ENCODE data around the gene KCNK3.
"Not testable (repeated sequence)": the region's sequence is repeated elsewhere in the genome, so short reads cannot be mapped to it uniquely, and the experiment has no call there.

The KCNK3 gene

DNA sequence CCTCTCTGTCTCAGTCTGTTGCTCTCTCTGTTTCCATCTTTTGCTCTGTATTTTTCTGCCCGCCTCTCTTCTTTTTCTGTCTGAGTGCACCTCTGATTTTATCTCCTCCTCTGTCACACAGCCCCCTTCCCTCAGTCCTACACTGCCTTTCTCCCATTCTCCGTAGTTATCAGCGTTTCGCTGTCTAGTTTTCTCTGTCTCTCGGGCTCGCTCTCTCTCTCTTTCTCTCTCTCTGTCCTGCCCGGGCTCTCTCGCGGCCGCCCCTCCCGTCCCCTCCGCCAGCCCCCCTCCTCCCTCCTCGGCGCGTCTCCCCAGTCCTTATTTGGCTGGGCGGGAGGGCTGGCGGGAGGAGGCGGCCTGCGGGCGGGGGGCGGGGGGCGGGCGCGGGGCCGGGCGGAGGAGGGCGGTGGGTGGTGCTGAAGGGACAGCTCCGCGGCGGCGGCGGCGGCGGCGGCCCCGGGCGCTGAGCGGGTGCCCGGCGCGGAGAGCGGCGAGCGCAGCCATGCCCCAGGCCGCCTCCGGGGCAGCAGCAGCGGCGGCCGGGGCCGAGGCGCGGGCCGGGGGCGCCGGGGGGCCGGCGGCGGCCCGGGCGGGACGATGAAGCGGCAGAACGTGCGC, at the start of gene KCNK3:
KCNK3 (plus strand) TSS at position 444 of the 618 bp plus-strand sequence; CDS start at position 598, 154 bp downstream.
- DNase-seq, result no peak

DNA sequence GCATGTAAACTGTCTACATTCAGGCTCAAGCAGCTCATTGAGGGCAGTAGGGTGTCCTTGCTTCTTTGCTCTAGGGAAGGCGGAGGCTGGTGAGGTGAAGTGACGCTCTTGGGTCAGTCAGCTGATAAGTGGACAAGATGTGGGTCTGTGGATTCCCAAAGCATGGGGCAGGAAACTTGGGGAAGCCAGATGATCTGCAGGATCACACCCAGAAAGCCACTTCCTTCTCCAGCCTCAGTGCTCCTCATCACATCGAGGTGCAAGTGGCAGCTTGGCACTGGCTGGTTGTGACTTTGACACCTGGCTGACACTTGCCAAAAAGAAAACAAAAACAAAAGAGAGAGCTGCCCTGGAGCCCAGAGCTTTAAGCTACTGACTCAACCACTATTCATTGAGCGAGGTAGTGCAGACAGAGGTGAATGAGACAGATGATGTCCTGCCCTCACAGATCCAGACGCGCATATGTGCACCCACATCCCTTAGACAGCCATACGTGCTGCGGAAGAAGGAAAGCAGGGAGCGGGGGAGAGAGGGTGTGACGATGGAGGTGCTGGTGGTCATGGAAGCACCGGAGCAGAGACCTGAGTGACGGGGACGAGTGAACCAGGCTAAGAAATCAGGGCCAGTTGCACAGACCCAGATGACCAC, 48.2 kb upstream of the KCNK3 start:
- no peak for DNase-seq

GRCh38 chr2:26645762-26646161, 46.8 kb upstream of the KCNK3 start:
- DNase-seq, result no peak

DNA sequence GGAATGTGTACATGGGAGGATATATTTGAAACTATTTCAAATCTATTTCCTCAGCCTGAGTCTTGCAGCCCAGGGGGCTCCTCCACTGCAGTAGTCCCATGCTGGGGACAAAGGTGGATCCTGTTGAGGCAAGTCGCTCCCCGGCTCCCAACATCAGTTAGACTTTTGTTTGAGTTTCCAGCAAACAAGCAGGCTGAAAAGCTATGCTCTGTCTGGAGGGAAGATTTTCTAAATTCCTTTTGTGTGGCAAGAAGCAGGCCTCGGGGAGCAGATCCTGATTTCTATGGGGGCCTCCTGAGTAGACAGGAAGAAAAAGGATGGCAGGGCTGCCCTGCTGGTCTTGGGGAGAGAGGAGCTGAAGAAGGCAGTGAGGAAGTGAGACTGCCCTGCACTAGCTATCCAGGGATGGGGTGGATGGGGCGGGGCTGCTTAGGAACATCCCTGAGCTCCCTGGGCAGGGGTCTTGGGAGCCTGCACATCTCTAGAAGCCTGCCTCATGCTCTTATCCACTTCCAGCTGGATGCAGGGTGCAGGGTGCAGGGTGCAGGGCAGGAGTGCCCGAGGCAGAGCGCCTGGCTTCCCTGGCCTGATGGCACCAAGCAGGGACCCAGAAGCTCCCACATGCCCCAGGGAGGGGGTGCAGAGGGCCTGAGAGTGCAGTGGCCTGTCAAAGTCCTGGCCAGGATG, 45.4 kb upstream of the KCNK3 start:
- no peak for DNase-seq

DNA sequence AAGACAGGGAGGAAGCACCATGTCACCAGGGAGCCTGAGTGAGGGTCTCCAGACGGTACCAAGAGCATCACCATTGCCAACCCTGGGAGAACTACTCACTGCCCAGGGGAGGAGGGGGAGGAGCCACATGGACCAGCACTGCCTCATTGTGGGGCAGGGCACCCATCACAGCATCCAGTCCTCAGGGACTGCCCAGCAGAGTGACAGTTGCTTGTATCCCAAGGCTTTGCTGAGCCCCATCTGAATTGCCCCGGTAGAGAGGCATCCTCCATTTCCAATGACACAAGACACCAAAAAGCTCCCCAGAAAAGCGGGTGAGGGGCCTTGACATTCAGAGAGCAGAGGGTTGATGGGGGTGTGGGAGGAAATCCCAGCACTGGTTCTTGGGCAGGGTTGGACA, 44.5 kb upstream of the KCNK3 start:
- DNase-seq, result no peak

DNA sequence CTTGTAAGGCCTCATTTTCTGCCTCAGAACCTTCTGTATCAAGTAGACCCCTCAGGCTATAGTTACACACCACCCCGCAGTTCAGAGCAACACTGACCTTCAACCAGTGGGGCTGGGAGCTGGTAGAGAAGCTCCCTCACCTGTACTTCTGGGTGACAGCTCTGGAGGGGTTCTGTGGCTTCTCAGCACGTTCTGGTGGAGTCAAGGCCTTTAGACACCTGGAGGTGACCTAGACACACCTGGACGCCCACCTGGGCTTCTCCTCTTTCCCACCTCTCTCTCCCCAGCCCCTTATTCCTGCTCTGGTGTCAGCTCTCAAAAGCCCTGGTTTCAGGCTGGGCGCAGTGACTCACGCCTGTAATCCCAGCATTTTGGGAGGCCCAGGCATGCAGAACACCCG, 44.0 kb upstream of the KCNK3 start:
- DNase-seq, result no peak

DNA sequence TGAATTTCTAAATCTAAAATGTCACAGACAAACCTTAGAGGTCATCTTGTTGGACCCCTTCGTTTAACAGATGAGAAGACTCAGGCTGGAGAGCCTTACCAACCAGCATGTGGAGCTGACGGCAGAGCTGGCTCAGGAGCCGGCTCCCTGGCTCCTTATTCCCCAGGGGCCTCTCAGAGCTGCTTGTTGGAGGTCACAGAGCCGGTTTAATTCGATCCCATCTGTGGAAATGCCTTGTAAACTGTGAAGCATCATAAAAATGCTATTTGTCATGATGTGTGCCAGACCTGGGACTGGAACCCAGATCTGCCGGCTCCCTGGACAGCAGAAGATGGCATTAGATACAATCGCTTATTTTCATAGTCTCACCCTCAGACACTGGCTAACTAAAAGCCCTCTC, 43.2 kb upstream of the KCNK3 start:
- DNase-seq, result no peak

- DNase-seq, result no peak
Measured at GRCh38 chr2:26649992-26650712, 42.4 kb upstream of the KCNK3 start.

- no peak for DNase-seq
Measured at GRCh38 chr2:26650713-26651469, 41.6 kb upstream of the KCNK3 start.

GRCh38 chr2:26651470-26651771, 41.1 kb upstream of the KCNK3 start:
- DNase-seq, result no peak

GRCh38 chr2:26651799-26652198, 40.7 kb upstream of the KCNK3 start:
- DNase-seq, result no peak

DNA sequence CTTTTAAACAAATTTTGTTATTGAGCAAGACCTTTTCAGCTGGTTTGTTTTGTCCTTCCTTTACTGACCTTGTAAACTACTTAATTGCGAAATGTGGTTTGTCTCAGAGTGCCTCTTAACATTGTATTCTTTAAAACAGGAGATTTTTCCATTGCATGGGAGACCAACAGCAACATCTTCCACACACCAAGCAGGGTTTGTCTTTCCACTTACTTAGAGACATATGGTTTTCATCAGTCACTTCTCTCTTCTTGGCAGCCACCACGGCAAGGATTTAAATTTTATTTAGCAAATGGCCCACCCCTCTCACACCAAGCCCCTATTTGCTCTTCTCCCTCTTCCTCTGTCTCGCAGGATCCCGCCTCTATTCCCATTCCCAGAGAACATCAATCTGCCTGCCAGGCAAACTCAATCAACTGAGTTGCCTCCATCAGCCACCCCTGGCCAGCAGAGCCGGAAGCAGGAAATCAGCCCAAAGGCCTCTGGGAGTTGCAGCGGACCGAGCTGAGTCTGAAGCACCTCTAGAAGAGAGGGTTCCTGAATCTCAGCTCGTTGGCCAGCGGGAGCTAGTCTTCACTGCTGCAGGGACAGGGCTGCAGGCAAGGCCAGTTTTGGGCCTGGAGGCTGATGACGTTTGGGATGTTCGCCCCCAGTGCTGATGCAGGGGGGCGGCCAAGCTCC, 40.0 kb upstream of the KCNK3 start:
- no peak for DNase-seq

DNA sequence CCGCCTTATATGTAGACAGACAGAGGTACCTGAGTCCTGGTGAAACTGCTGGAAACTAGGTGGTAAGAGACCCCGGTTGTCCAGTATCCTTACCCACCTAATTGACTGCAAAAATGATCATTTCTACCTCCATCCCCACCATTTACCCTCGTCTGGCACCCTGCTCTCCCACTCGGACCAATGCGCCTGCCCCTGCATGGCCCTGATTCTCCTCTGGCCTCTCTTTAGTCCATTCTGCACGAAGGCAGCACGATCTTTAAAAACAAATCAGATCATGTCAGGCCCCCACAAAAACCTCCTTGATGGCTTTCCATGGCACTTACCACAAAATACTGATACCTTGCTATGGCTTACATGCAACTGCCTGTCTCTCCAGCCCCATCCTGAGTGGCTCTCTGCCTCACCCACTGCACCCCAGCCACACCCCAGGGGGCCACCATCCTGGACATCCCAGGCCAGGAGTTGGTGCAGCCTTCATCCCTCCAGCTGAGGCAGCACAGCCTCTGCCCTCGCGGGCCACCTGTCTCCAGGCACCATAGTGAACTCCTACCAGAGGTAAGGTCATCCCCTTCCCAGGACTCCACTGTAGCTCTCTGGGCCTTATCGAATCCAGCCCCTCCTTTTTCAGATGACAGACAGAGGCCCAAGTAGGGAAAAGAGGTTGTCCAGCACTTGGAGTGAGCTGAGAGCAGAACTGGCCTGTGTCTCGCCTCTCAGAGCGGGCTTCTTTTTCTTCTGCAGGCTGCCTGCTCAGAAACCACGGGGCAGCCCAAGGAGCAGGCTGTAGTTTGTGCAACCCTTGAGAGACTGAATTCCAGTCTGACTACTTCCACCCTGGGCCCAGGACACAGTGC, 39.1 kb upstream of the KCNK3 start:
- no peak for DNase-seq

GRCh38 chr2:26654061-26654340, 38.5 kb upstream of the KCNK3 start:
- no peak for DNase-seq

GRCh38 chr2:26655120-26655519, 37.4 kb upstream of the KCNK3 start:
- not testable (repeated sequence) for DNase-seq

DNA sequence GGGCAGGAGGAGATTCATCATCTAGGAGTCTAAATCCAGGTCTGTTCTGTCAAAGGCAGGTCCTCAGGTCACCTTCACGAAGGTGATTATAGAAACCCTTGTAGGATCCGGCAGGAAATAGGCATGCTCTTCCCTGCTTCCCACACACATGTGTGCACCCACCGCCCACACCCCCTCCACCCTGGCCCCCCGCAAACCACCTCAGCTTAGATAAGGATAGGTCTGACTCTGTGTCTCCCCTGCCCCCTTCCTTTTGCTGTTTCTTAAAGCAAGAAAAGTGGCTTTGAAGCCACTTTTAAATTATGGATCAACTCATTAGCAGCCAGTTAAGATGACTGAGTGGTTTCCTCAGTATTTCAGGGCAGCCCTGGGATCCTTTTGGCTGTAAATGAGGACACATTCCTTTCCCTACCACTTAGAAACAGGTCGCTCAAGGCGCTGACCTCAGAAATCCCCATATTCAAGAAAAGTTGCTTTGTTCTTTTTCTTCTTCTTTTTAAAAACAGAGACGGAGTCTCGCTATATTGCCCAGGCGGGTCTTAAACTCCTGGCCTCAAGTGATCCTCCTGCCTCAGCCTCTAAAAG, 36.8 kb upstream of the KCNK3 start:
- no peak for DNase-seq

DNA sequence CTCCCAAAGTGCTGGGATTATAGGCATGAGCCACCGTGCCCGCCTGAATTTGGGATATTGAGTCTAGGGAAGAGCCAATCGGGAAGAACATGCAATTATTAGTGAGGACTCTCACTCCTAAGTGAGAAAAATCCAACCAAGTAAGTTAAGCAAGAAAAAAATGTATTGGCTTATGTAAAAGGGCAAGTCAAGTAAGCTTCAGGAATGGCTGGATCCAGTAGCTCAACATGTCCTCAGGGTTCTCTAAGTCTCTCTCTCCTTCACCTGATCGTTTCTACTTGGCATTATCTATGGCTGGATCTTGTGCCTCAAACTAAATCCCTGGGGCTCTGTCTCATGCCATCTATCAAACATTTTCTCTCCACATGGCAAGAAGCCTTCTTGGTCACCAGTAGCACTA, 35.3 kb upstream of the KCNK3 start:
- DNase-seq, result no peak

- DNase-seq, result no peak
Measured at GRCh38 chr2:26658691-26659346, 33.7 kb upstream of the KCNK3 start.

DNA sequence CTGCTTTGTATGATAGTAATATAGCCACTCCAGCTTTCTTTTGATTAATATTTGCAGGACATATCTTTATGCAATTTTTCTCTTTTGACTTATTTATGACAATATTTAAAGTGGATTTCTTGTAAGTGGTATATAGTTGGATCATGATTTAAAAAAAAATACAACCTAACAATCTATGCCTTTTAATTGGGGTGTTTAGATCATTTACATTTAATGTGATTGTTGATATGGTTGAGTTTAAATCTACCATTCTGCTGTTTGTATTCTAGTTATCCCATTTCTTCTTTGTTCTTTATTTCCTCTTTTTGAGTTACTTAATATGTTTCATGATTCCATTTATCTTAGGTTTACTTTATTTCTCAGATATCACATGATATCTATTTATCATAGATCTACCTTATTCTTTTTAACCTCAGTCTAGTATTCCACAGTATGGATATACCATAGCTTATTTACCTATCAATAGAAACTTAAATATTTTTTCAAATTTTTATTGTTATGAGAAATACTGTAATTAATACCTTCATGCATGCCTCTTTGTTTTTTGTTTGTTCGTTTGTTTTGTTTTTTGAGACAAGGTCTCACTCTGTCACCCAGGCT, 32.1 kb upstream of the KCNK3 start:
- DNase-seq, result no peak

GRCh38 chr2:26665296-26665695, 27.2 kb upstream of the KCNK3 start:
- DNase-seq, result not testable (repeated sequence)

Data from amniotic stem cell (primary cell).